Liver (tissue), 9 donors: ENCODE measurements around the gene SLC30A4. TPM values are rescaled to one million over a fixed set of nuclear protein-coding genes. Genes with fewer than 3 reads are reported as not detected.

Source experiments
- DNase-seq: peaks from one replicate; pipeline ENCODE4 v3.0.0-alpha.2; 2017; ENCODE audit warnings: low spot score
- H3K27ac ChIP-seq, 2 donors: one replicate each; pipeline ENCODE4 v1.7.0; 2013; ENCODE audit warnings: inconsistent platforms in 2 of 2, low read length in 2 of 2, control low read depth in 1 of 2, low read depth in 1 of 2, mild to moderate bottlenecking in 1 of 2
- H3K27me3 ChIP-seq, 4 donors: one replicate each; pipeline versions ENCODE4 v1.6.1 to v1.7.0; 2013; ENCODE audit warnings: low read length in 3 of 4, inconsistent platforms in 1 of 4, mild to moderate bottlenecking in 1 of 4, moderate library complexity in 1 of 4; ENCODE audit not compliant: control insufficient read depth in 4 of 4, insufficient read depth in 4 of 4
- H3K36me3 ChIP-seq, 4 donors: one replicate each; pipeline versions ENCODE4 v1.6.1 to v1.7.0; 2013; ENCODE audit warnings: low read length in 3 of 4, mild to moderate bottlenecking in 3 of 4, low read depth in 1 of 4, moderate library complexity in 1 of 4; ENCODE audit not compliant: control insufficient read depth in 4 of 4, insufficient read depth in 3 of 4
- H3K4me1 ChIP-seq, 4 donors: one replicate each; pipeline versions ENCODE4 v1.6.1 to v1.7.0; 2013; ENCODE audit warnings: low read length in 3 of 4, mild to moderate bottlenecking in 3 of 4, moderate library complexity in 1 of 4; ENCODE audit not compliant: control insufficient read depth in 4 of 4, insufficient read depth in 4 of 4
- H3K4me3 ChIP-seq, 3 donors: one replicate each; pipeline versions ENCODE4 v1.6.1 to v1.7.0; 2013; ENCODE audit warnings: low read length in 3 of 3, control low read depth in 1 of 3, low read depth in 1 of 3, mild to moderate bottlenecking in 1 of 3
- H3K9ac ChIP-seq, 2 donors: one replicate each; pipeline ENCODE4 v1.7.0; 2013; ENCODE audit warnings: low read length in 2 of 2, mild to moderate bottlenecking in 2 of 2, moderate library complexity in 2 of 2, control low read depth in 1 of 2, low read depth in 1 of 2
- H3K9me3 ChIP-seq, 4 donors: one replicate each; pipeline versions ENCODE4 v1.6.1 to v1.7.0; 2013; ENCODE audit warnings: low read length in 3 of 4; ENCODE audit not compliant: control insufficient read depth in 4 of 4
- ATF3 ChIP-seq: IDR thresholded peaks from 2 replicates; pipeline ENCODE4 v1.6.1; 2016; ENCODE audit warnings: antibody characterized with exemption
- EGR1 ChIP-seq, 2 donors: IDR thresholded peaks; 2 replicates each; pipeline ENCODE4 v1.6.1; 2016 to 2018; ENCODE audit warnings: antibody characterized with exemption in 2 of 2, low read depth in 2 of 2
- FOXA1 ChIP-seq: IDR thresholded peaks from 2 replicates; pipeline ENCODE4 v1.6.1; 2016; ENCODE audit warnings: antibody characterized with exemption
- FOXA2 ChIP-seq: IDR thresholded peaks from 2 replicates; pipeline ENCODE4 v1.6.1; 2016; ENCODE audit warnings: antibody characterized with exemption
- GABPA ChIP-seq, 2 donors: IDR thresholded peaks in 1 of 2; conservative IDR thresholded peaks in 1 of 2; 2 replicates each; pipeline ENCODE4 v1.6.1; 2016; ENCODE audit warnings: antibody characterized with exemption in 2 of 2, mild to moderate bottlenecking in 1 of 2, moderate library complexity in 1 of 2
- HNF4A ChIP-seq, 2 donors: conservative IDR thresholded peaks; 2 replicates each; pipeline ENCODE4 v1.6.1; 2016; ENCODE audit warnings: antibody characterized with exemption in 2 of 2, mild to moderate bottlenecking in 2 of 2
- HNF4G ChIP-seq: IDR thresholded peaks from 2 replicates; pipeline ENCODE4 v1.6.1; 2016; ENCODE audit warnings: antibody characterized with exemption
- JUND ChIP-seq, 2 donors: IDR thresholded peaks; 2 replicates each; pipeline ENCODE4 v1.6.1; 2016; ENCODE audit warnings: antibody characterized with exemption in 2 of 2
- NR2F2 ChIP-seq: IDR thresholded peaks from 2 replicates; pipeline ENCODE4 v1.6.1; 2016; ENCODE audit warnings: antibody characterized with exemption
- RXRA ChIP-seq, 2 donors: IDR thresholded peaks; 2 replicates each; pipeline ENCODE4 v1.6.1; 2017 to 2018; ENCODE audit warnings: antibody characterized with exemption in 2 of 2, mild to moderate bottlenecking in 1 of 2
- SP1 ChIP-seq: IDR thresholded peaks from 2 replicates; pipeline ENCODE4 v1.6.1; 2018; ENCODE audit warnings: antibody characterized with exemption, mild to moderate bottlenecking
- TAF1 ChIP-seq: conservative IDR thresholded peaks from 2 replicates; pipeline ENCODE4 v1.6.1; 2016; ENCODE audit warnings: antibody characterized with exemption, mild to moderate bottlenecking
- YY1 ChIP-seq: IDR thresholded peaks from 2 replicates; pipeline ENCODE4 v1.6.1; 2016; ENCODE audit warnings: antibody characterized with exemption, mild to moderate bottlenecking
- ZBTB33 ChIP-seq: IDR thresholded peaks from 2 replicates; pipeline ENCODE4 v1.6.1; 2016; ENCODE audit warnings: antibody characterized with exemption
- WGBS: extraction: QIAGEN DNeasy Blood & Tissue Kit; methylation state at CpG from one replicate; pipeline ENCODE4 v1.1.7; 2013; 5-methylcytosine and 5-hydroxymethylcytosine counted together
- polyA plus RNA-seq, 2 donors: library from polyadenylated mRNA; stranded (reverse) in 1 of 2; unstranded in 1 of 2; fragments of 200-250 nt in 1 of 2; fragments of >200 nt in 1 of 2; fragmentation: Nextera tagmentation in 1 of 2; extraction: Ambion mirVana in 1 of 2; gene quantifications; one replicate each; pipeline versions ENCODE4 v1.2.1 to v1.2.3, GENCODE V29; 2013 to 2015
- total RNA-seq, 2 donors: library from RNA; depleted of rRNA; stranded (reverse); fragments of >200 nt; gene quantifications; one replicate each; pipeline ENCODE4 v1.2.3, GENCODE V29; 2014
- TF ChIP-seq, protein P1 (sequence below): IDR thresholded peaks from 2 replicates; pipeline ENCODE4 v1.6.1; 2016; ENCODE audit warnings: antibody characterized with exemption
- TF ChIP-seq, protein P2 (sequence below): IDR thresholded peaks from 2 replicates; pipeline ENCODE4 v1.6.1; 2016; ENCODE audit warnings: antibody characterized with exemption, mild to moderate bottlenecking
- TF ChIP-seq, protein P3 (sequence below): fragments of 150-350 bp; IDR thresholded peaks from 2 replicates; pipeline ENCODE4 v1.5.1; 2017; ENCODE audit warnings: improper control_type of control experiment, low read depth, low read length; ENCODE audit not compliant: missing input control
- donor health status: healthy.
- donor health status: healthy.
- donor health status: healthy.
- donor health status: healthy.
- donor health status: healthy.

The SLC30A4 gene
- total and polyA plus RNA-seq, 4 donors = 0.69 to 5.6 (median 2.7) TPM

- Histone ChIP-seq H3K9ac (no peak overlapping the region), H3K27me3 (no peaks in the 10 kb centered on the region), H3K9me3 (no peaks in the 10 kb centered on the region), H3K4me3 (no peak overlapping the region), H3K27ac (no peak overlapping the region), H3K36me3 (no peaks in the 10 kb centered on the region), H3K4me1 (no peaks in the 10 kb centered on the region)
- 50% methylated on average over 7 of the region's 7 CpGs for WGBS
- DNase-seq = no peak
- TF ChIP-seq FOXA2 (no peak), FOXA1 (no peak), NR2F2 (no peak), RXRA (IDR thresholded peaks at IDR 0.05) (no peak), TAF1 (no peak), JUND (IDR thresholded peaks at IDR 0.05) (no peak), HNF4G (no peak), YY1 (no peak), HNF4A (conservative IDR thresholded peaks at IDR 0.05) (no peak), EGR1 (IDR thresholded peaks at IDR 0.05; ENCODE audit: low read depth in 2 of 2) (no peak), SP1 (no peak), GABPA (IDR thresholded peaks at IDR 0.05 in 1 of 2, conservative IDR thresholded peaks at IDR 0.05 in 1 of 2) (no peak)
- TF ChIP-seq, protein P1, sequence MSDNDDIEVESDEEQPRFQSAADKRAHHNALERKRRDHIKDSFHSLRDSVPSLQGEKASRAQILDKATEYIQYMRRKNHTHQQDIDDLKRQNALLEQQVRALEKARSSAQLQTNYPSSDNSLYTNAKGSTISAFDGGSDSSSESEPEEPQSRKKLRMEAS = no peak
- TF ChIP-seq, protein P2, sequence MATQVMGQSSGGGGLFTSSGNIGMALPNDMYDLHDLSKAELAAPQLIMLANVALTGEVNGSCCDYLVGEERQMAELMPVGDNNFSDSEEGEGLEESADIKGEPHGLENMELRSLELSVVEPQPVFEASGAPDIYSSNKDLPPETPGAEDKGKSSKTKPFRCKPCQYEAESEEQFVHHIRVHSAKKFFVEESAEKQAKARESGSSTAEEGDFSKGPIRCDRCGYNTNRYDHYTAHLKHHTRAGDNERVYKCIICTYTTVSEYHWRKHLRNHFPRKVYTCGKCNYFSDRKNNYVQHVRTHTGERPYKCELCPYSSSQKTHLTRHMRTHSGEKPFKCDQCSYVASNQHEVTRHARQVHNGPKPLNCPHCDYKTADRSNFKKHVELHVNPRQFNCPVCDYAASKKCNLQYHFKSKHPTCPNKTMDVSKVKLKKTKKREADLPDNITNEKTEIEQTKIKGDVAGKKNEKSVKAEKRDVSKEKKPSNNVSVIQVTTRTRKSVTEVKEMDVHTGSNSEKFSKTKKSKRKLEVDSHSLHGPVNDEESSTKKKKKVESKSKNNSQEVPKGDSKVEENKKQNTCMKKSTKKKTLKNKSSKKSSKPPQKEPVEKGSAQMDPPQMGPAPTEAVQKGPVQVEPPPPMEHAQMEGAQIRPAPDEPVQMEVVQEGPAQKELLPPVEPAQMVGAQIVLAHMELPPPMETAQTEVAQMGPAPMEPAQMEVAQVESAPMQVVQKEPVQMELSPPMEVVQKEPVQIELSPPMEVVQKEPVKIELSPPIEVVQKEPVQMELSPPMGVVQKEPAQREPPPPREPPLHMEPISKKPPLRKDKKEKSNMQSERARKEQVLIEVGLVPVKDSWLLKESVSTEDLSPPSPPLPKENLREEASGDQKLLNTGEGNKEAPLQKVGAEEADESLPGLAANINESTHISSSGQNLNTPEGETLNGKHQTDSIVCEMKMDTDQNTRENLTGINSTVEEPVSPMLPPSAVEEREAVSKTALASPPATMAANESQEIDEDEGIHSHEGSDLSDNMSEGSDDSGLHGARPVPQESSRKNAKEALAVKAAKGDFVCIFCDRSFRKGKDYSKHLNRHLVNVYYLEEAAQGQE = no peak
- TF ChIP-seq, protein P3, sequence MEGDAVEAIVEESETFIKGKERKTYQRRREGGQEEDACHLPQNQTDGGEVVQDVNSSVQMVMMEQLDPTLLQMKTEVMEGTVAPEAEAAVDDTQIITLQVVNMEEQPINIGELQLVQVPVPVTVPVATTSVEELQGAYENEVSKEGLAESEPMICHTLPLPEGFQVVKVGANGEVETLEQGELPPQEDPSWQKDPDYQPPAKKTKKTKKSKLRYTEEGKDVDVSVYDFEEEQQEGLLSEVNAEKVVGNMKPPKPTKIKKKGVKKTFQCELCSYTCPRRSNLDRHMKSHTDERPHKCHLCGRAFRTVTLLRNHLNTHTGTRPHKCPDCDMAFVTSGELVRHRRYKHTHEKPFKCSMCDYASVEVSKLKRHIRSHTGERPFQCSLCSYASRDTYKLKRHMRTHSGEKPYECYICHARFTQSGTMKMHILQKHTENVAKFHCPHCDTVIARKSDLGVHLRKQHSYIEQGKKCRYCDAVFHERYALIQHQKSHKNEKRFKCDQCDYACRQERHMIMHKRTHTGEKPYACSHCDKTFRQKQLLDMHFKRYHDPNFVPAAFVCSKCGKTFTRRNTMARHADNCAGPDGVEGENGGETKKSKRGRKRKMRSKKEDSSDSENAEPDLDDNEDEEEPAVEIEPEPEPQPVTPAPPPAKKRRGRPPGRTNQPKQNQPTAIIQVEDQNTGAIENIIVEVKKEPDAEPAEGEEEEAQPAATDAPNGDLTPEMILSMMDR = no peak
Measured at GRCh38 chr15:45469441-45469840, 53.1 kb downstream of the SLC30A4 start.

GRCh38 chr15:45469027-45469426, 53.5 kb downstream of the SLC30A4 start:
- H3K27me3 ChIP-seq = no peaks in the 10 kb centered on the region
- H3K9me3 ChIP-seq = no peaks in the 10 kb centered on the region
- no peak for TF ChIP-seq SP1
- no peak for TF ChIP-seq ZBTB33
- TF ChIP-seq ATF3 = no peak
- TF ChIP-seq, protein P1 = no peak
- no peak for TF ChIP-seq EGR1 (IDR thresholded peaks at IDR 0.05; ENCODE audit: low read depth in 2 of 2)
- no peak for TF ChIP-seq HNF4A (conservative IDR thresholded peaks at IDR 0.05)
- no peak for TF ChIP-seq RXRA (IDR thresholded peaks at IDR 0.05)
- TF ChIP-seq TAF1 = no peak
- TF ChIP-seq HNF4G = no peak
- H3K4me3 ChIP-seq = no peak overlapping the region
- DNase-seq = no peak
- H3K36me3 ChIP-seq = no peaks in the 10 kb centered on the region
- H3K4me1 ChIP-seq = no peaks in the 10 kb centered on the region
- WGBS = 51% methylated on average over 2 of the region's 2 CpGs
- no peak overlapping the region for H3K27ac ChIP-seq
- no peak overlapping the region for H3K9ac ChIP-seq
